GM20000 (cell line): ENCODE results near the gene ARPP19.
"Not testable (repeated sequence)": the region's sequence is repeated elsewhere in the genome, so short reads cannot be mapped to it uniquely, and the experiment has no call there.

Source experiments
- DNase-seq: peaks from one replicate; pipeline ENCODE4 v3.0.0; 2012; ENCODE audit warnings: low spot score
- CTCF ChIP-seq: IDR thresholded peaks from 2 replicates; pipeline ENCODE4 v1.5.1; 2012; ENCODE audit warnings: mild to moderate bottlenecking, control low read depth; ENCODE audit errors: extremely low read depth, missing control alignments

ARPP19 gene

GRCh38 chr15:52518487-52519371, 50.1 kb downstream of the ARPP19 start:
- DNase-seq: no peak
- TF ChIP-seq CTCF: no peak

- no peak for TF ChIP-seq CTCF
- no peak for DNase-seq
These were observed 51.8 kb downstream of the ARPP19 start for GRCh38 chr15:52517014-52517413.

GRCh38 chr15:52515343-52515742, 53.5 kb downstream of the ARPP19 start:
- DNase-seq: no peak
- TF ChIP-seq CTCF: no peak

- no peak for DNase-seq
- TF ChIP-seq CTCF: no peak
These were observed 54.3 kb downstream of the ARPP19 start for GRCh38 chr15:52514482-52514881.

GRCh38 chr15:52512869-52513268, 56.0 kb downstream of the ARPP19 start:
- not testable (repeated sequence) for DNase-seq

- TF ChIP-seq CTCF: no peak
- no peak for DNase-seq
These were observed 57.7 kb downstream of the ARPP19 start for GRCh38 chr15:52511084-52511483.

GRCh38 chr15:52509500-52510245, 59.2 kb downstream of the ARPP19 start:
- DNase-seq: no peak
- no peak for TF ChIP-seq CTCF
